GM12878 (cell line): Measurements from ENCODE around the gene UBASH3B. TPM values are rescaled to one million over a fixed set of nuclear protein-coding genes. Genes with fewer than 3 reads are reported as not detected.
"Not testable (repeated sequence)": the region's sequence is repeated elsewhere in the genome, so short reads cannot be mapped to it uniquely, and the experiment has no call there.

Experiments
- ATAC-seq: fragments of 200-7000 bp; cut with Tn5 transposase; 3 replicates; pipeline ENCODE4 v1.9.1; 2020; ENCODE audit warnings: mild to moderate bottlenecking, moderate library complexity
- BruUV-seq: library from RNA; stranded (reverse); fragments of 400-500 nt; replicated peaks from 2 replicates; lab custom pipeline; 2021; lab: Mats Ljungman, UMichigan
- CTCF ChIA-PET: fragments of 300-600 bp; sonication (Branson Sonifier 250); formaldehyde crosslinking; extraction: SDS; loops from one replicate; lab custom pipeline; 2021; ENCODE audit warnings: inconsistent platforms; lab: Yijun Ruan, JAX
- POLR2A ChIA-PET: fragments of 350-600 bp; formaldehyde crosslinking; extraction: SDS; loops from one replicate; lab custom pipeline; 2021; ENCODE audit warnings: inconsistent platforms; lab: Charles Lee
- RAD21 ChIA-PET: fragments of 300-600 bp; sonication (Branson Sonifier 250); formaldehyde crosslinking; loops from one replicate; lab custom pipeline; 2023; ENCODE audit warnings: antibody characterized with exemption; ENCODE audit not compliant: unreplicated experiment; lab: Charles Lee
- SMC1A ChIA-PET: fragments of 300-600 bp; sonication (Branson Sonifier 250); formaldehyde crosslinking; loops from one replicate; lab custom pipeline; 2023; ENCODE audit not compliant: unreplicated experiment, uncharacterized antibody; lab: Charles Lee
- DNase-seq: peaks from one replicate; pipeline ENCODE4 v3.0.0-alpha.2; 2011; ENCODE audit warnings: low read depth, low spot score
- FAIRE-seq: peaks from 3 replicates; lab custom pipeline; 2011; peaks lifted over from hg19 to GRCh38; lab: Jason Lieb, UNC
- H2AFZ ChIP-seq: 2 replicates; pipeline ENCODE4 v1.6.0; 2011; ENCODE audit warnings: low read depth, low read length, control low read depth; ENCODE audit not compliant: control insufficient read depth
- H3K27ac ChIP-seq: 2 replicates; pipeline ENCODE4 v1.5.1; 2011; ENCODE audit warnings: control low read depth; ENCODE audit not compliant: control insufficient read depth, insufficient read depth
- H3K27me3 ChIP-seq, 2 experiments: replicated peaks in 1 of 2; 2 replicates each; pipeline versions ENCODE4 v1.6.0 to v1.6.1; 2011; ENCODE audit warnings: low read length in 1 of 2; ENCODE audit not compliant: control insufficient read depth in 2 of 2, insufficient read depth in 2 of 2
- H3K36me3 ChIP-seq, 2 experiments: 2 replicates each; pipeline ENCODE4 v1.5.1; 2011; ENCODE audit warnings: low read length in 1 of 2; ENCODE audit not compliant: control insufficient read depth in 2 of 2, insufficient read depth in 2 of 2
- H3K4me1 ChIP-seq: 2 replicates; pipeline ENCODE4 v1.6.1; 2011; ENCODE audit warnings: mild to moderate bottlenecking, low read length, moderate library complexity, mixed read lengths; ENCODE audit not compliant: control insufficient read depth, insufficient read depth
- H3K4me2 ChIP-seq: 2 replicates; pipeline ENCODE4 v1.6.0; 2011; ENCODE audit warnings: control low read depth; ENCODE audit not compliant: control insufficient read depth, insufficient read depth
- H3K4me3 ChIP-seq: fragments of 200-600 bp; sonication (generic); 2 replicates; pipeline ENCODE4 v1.5.1; 2016
- H3K79me2 ChIP-seq: 2 replicates; pipeline ENCODE4 v1.6.0; 2011; ENCODE audit warnings: low read length; ENCODE audit not compliant: control insufficient read depth, insufficient read depth
- H3K9ac ChIP-seq: 2 replicates; pipeline ENCODE4 v1.8.0; 2011; ENCODE audit warnings: low read length, control low read depth, mixed read lengths; ENCODE audit not compliant: control insufficient read depth, insufficient read depth
- H3K9me3 ChIP-seq: replicated peaks from 3 replicates; pipeline ENCODE4 v1.5.1; 2011; ENCODE audit warnings: mild to moderate bottlenecking, low read length; ENCODE audit not compliant: control insufficient read depth, insufficient read depth
- H4K20me1 ChIP-seq: 2 replicates; pipeline ENCODE4 v1.6.0; 2011; ENCODE audit not compliant: control insufficient read depth, insufficient read depth
- ATF7 ChIP-seq: fragments of 450-650 bp; IDR thresholded peaks from 2 replicates; pipeline ENCODE4 v1.6.1; 2016; ENCODE audit warnings: low read depth, mild to moderate bottlenecking
- CBX5 ChIP-seq: sonication (generic); IDR thresholded peaks from 2 replicates; pipeline ENCODE4 v1.6.1; 2016; ENCODE audit warnings: low read depth, moderate library complexity, mild to moderate bottlenecking, inconsistent platforms
- DPF2 ChIP-seq: fragments of 450-650 bp; IDR thresholded peaks from 2 replicates; pipeline ENCODE4 v1.6.1; 2017; ENCODE audit warnings: mild to moderate bottlenecking
- EGR1 ChIP-seq, 2 experiments: IDR thresholded peaks; 1 replicate in 1 of 2; 2 replicates in 1 of 2; pipeline ENCODE4 v1.6.1; 2011 to 2012; ENCODE audit warnings: low read depth in 2 of 2, low read length in 2 of 2, borderline replicate concordance in 1 of 2, mild to moderate bottlenecking in 1 of 2, moderate library complexity in 1 of 2
- FOS ChIP-seq: IDR thresholded peaks from 3 replicates; pipeline ENCODE4 v1.6.1; 2011; ENCODE audit warnings: borderline replicate concordance; ENCODE audit not compliant: insufficient read length; ENCODE audit errors: extremely low read depth
- HCFC1 ChIP-seq: fragments of 150-350 bp; IDR thresholded peaks from 2 replicates; pipeline ENCODE4 v1.6.1; 2014; ENCODE audit warnings: low read length
- HDGF ChIP-seq: fragments of 450-650 bp; IDR thresholded peaks from 2 replicates; pipeline ENCODE4 v1.6.1; 2016; ENCODE audit warnings: antibody characterized with exemption
- IRF5 ChIP-seq: fragments of 450-650 bp; IDR thresholded peaks from 2 replicates; pipeline ENCODE4 v1.6.1; 2017; ENCODE audit warnings: borderline replicate concordance
- JUNB ChIP-seq: IDR thresholded peaks from 2 replicates; pipeline ENCODE4 v1.6.1; 2016; ENCODE audit warnings: antibody characterized with exemption, mild to moderate bottlenecking
- MLLT1 ChIP-seq: fragments of 450-650 bp; IDR thresholded peaks from 2 replicates; pipeline ENCODE4 v1.6.1; 2016; ENCODE audit warnings: mild to moderate bottlenecking
- NBN ChIP-seq: fragments of 450-650 bp; IDR thresholded peaks from 2 replicates; pipeline ENCODE4 v1.6.1; 2016
- PAX8 ChIP-seq: fragments of 450-650 bp; IDR thresholded peaks from 2 replicates; pipeline ENCODE4 v1.6.1; 2017; ENCODE audit warnings: mild to moderate bottlenecking, moderate library complexity
- POU2F2 ChIP-seq: IDR thresholded peaks from 3 replicates; pipeline ENCODE4 v1.6.1; 2011; ENCODE audit warnings: low read depth, mild to moderate bottlenecking, low read length, borderline replicate concordance
- RB1 ChIP-seq: fragments of 450-650 bp; formaldehyde crosslinking; IDR thresholded peaks from 2 replicates; pipeline ENCODE4 v1.6.1; 2017; ENCODE audit warnings: mild to moderate bottlenecking, borderline replicate concordance
- STAT3 ChIP-seq: IDR thresholded peaks from 2 replicates; pipeline ENCODE4 v1.6.1; 2011; ENCODE audit warnings: low read depth, low read length, improper control_type of control experiment
- ZBTB33 ChIP-seq: fragments of 450-650 bp; IDR thresholded peaks from 2 replicates; pipeline ENCODE4 v1.6.1; 2017; ENCODE audit warnings: mild to moderate bottlenecking
- ZNF384 ChIP-seq: IDR thresholded peaks from 2 replicates; pipeline ENCODE4 v1.6.1; 2012; ENCODE audit warnings: low read depth, mild to moderate bottlenecking, low read length, improper control_type of control experiment, borderline replicate concordance
- WGBS: methylation state at CpG from one replicate; pipeline ENCODE4 v1.1.6; 2016; ENCODE audit warnings: low lambda C conversion rate; ENCODE audit not compliant: insufficient replicate concordance, insufficient coverage; ENCODE audit errors: missing lambda C conversion rate; 5-methylcytosine and 5-hydroxymethylcytosine counted together
- in situ Hi-C: fragments of 300-500 bp; cut with MboI; formaldehyde crosslinking; loops from 9 replicates; pipeline ENCODE4 v1.14.3; 2018; ENCODE audit warnings: mixed read lengths
- intact Hi-C: fragments of 100-400 bp; cut with micrococcal nuclease; formaldehyde crosslinking; loops from one replicate; pipeline ENCODE4 v1.14.2; 2022; ENCODE audit not compliant: unreplicated experiment
- polyA plus RNA-seq, 11 experiments: library from polyadenylated mRNA; depleted of rRNA in 4 of 11; unstranded in 6 of 11; stranded (reverse) in 5 of 11; fragments of >200 nt; fragmentation: Nextera tagmentation in 4 of 11; fragmentation: Illumina TruSeq in 1 of 11; extraction: Ambion mirVana in 4 of 11; extraction: Trizol in 1 of 11; gene quantifications; 1 replicate in 1 of 11; 2 replicates in 10 of 11; pipeline versions ENCODE4 v1.2.1 to v1.2.3, GENCODE V29; 2011 to 2016; ENCODE audit warnings: inconsistent platforms in 2 of 11, missing spikeins in 2 of 11, low read depth in 1 of 11
- total RNA-seq, 4 experiments: library from RNA; depleted of rRNA in 3 of 4; stranded (reverse); fragments of >200 nt in 3 of 4; fragmentation: Illumina TruSeq in 1 of 4; extraction: Trizol in 1 of 4; gene quantifications; 2 replicates each; pipeline versions ENCODE4 v1.2.1 to v1.2.3, GENCODE V29; 2013 to 2021

UBASH3B gene
- total and polyA plus RNA-seq, 10 of the 15 experiments (the other 5 are each of a cell fraction or from before 2014, with no cell fraction given): 0.18 to 3.3 (median 0.57) TPM

GRCh38 chr11:122619757-122620156 is 35.8 kb upstream of the UBASH3B start:
- in situ Hi-C loops: no loop called here
- SMC1A ChIA-PET: no interaction called here
- TF ChIP-seq PAX8 (no peak), RB1 (no peak), IRF5 (no peak), ZNF384 (no peak), DPF2 (no peak), POU2F2 (no peak), ATF7 (no peak), FOS (no peak), EGR1 (IDR thresholded peaks at IDR 0.05; ENCODE audit: borderline replicate concordance in 1 of 2, low read depth in 2 of 2, low read length in 2 of 2) (no peak), ZBTB33 (no peak), NBN (no peak), STAT3 (no peak), MLLT1 (no peak), CBX5 (no peak), HDGF (no peak), JUNB (no peak), HCFC1 (no peak)
- TF ChIP-seq, all 136 proteins: peak for 0
- Histone ChIP-seq H3K9ac (no peak overlapping the region), H3K4me2 (no peak overlapping the region), H4K20me1 (no peaks in the 10 kb centered on the region), H3K27ac (no peak overlapping the region), H2AFZ (no peak overlapping the region), H3K9me3 (no peaks in the 10 kb centered on the region), H3K79me2 (no peaks in the 10 kb centered on the region), H3K27me3 (peaks cover 2% of the 10 kb centered on the region in 2 experiments), H3K4me1 (no peaks in the 10 kb centered on the region), H3K4me3 (no peak overlapping the region), H3K36me3 (no peaks in the 10 kb centered on the region)
- POLR2A ChIA-PET: no interaction called here
- 59% methylated on average over 3 of the region's 3 CpGs for WGBS
- intact Hi-C loops: no loop called here
- ATAC-seq: no peak
- DNase-seq: no peak
- BruUV-seq: no TSS peak
- RAD21 ChIA-PET: no interaction called here
- no peak for FAIRE-seq
- CTCF ChIA-PET: no interaction called here

- DNase-seq, H3K4me2 ChIP-seq, FAIRE-seq, H3K27me3 ChIP-seq, H3K9me3 ChIP-seq, H3K79me2 ChIP-seq, H3K36me3 ChIP-seq, in situ Hi-C loops, H3K9ac ChIP-seq, ATAC-seq, H2AFZ ChIP-seq, intact Hi-C loops, H3K4me3 ChIP-seq, H3K27ac ChIP-seq, H4K20me1 ChIP-seq, BruUV-seq, H3K4me1 ChIP-seq: not testable (repeated sequence)
- ChIA-PET SMC1A (interaction anchor here (0.6 kb wide), 1 partner anchor 228 kb away, joined by 3 read pairs; no protein-coding TSS in a partner anchor), POLR2A (interaction anchor here (0.6 kb wide), 1 partner anchor 33 kb away, joined by 3 read pairs; no protein-coding TSS in a partner anchor), RAD21 (interaction anchor here (0.8 kb wide), 1 partner anchor 156 kb away, joined by 3 read pairs; no protein-coding TSS in a partner anchor), CTCF (interaction anchor here (4.1 to 6.9 kb wide), 2 partner anchors 157 to 228 kb away, joined by 27 to 78 read pairs; no protein-coding TSS in a partner anchor)
- 28% methylated on average over 7 of the region's 7 CpGs for WGBS
Observed at GRCh38 chr11:122625501-122625900, 30.0 kb upstream of the UBASH3B start.
